ENCODE results near the gene QARS1. TPM values are rescaled to one million over a fixed set of nuclear protein-coding genes. Genes with fewer than 3 reads are reported as not detected.

Gene QARS1
- total RNA-seq, 1 donor from 2014 or later, result 213 TPM

- DNase-seq, result no peak
These were observed 51.0 kb downstream of the QARS1 start for GRCh38 chr3:49053543-49053942.

Small RNA genes within 50 kb of the gene (small RNA-seq; reads per million reads assigned to genes)
- not detected for gene RN7SL182P (ENCODE audit: low replicate concordance)

Other genes with a start within 250 kb of the QARS1 start
- gene SLC25A20, start 205.9 kb downstream of the QARS1 start, total RNA-seq, result 14.8 TPM
- gene ARIH2, start 185.9 kb downstream of the QARS1 start, total RNA-seq, result 63.3 TPM
- gene P4HTM, start 114.5 kb downstream of the QARS1 start, total RNA-seq, result 27.7 TPM
- 55.6 TPM for gene WDR6, start 97.4 kb downstream of the QARS1 start, total RNA-seq
- gene DALRD3, start 86.2 kb downstream of the QARS1 start, total RNA-seq, result 18.0 TPM
- gene NDUFAF3, start 82.6 kb downstream of the QARS1 start, total RNA-seq, result 23.4 TPM
- gene IMPDH2, start 75.4 kb downstream of the QARS1 start, total RNA-seq, result 261 TPM
- gene QRICH1, start 10.7 kb downstream of the QARS1 start, total RNA-seq, result 66.2 TPM
- 29.0 TPM for gene USP19, start 16.1 kb upstream of the QARS1 start, total RNA-seq
- gene LAMB2, start 28.3 kb upstream of the QARS1 start, total RNA-seq, result 379 TPM
- gene CCDC71, start 61.6 kb upstream of the QARS1 start, total RNA-seq, result 9.7 TPM
- gene KLHDC8B, start 66.8 kb upstream of the QARS1 start, total RNA-seq, result 32.6 TPM
- gene C3orf62, start 172.5 kb upstream of the QARS1 start, total RNA-seq, result 2.7 TPM
- gene USP4, start 235.3 kb upstream of the QARS1 start, total RNA-seq, result 34.0 TPM

Measured in skin of body (tissue), 3 donors.